Tibial nerve (tissue), 4 donors: Measurements from ENCODE around the gene CXADR.

Source experiments
- CTCF ChIP-seq, 5 experiments: fragments of 200-600 bp in 3 of 5; fragments of 450-650 bp in 2 of 5; sonication (generic) in 3 of 5; IDR thresholded peaks; one replicate each; pipeline ENCODE4 v1.5.1; 2016 to 2019; ENCODE audit warnings: antibody characterized with exemption in 5 of 5, mild to moderate bottlenecking in 3 of 5, moderate library complexity in 2 of 5
- EP300 ChIP-seq, 2 donors: sonication (generic); formaldehyde crosslinking; IDR thresholded peaks; one replicate each; pipeline ENCODE4 v1.6.1; 2017; ENCODE audit warnings: antibody characterized with exemption in 2 of 2, mild to moderate bottlenecking in 1 of 2
- POLR2A ChIP-seq, 2 donors: fragments of 450-650 bp; IDR thresholded peaks; one replicate each; pipeline ENCODE4 v1.6.1; 2017; ENCODE audit warnings: antibody characterized with exemption in 2 of 2, mild to moderate bottlenecking in 2 of 2, moderate library complexity in 2 of 2

- TF ChIP-seq CTCF (IDR thresholded peaks at IDR 0.05) (no peak), POLR2A (IDR thresholded peaks at IDR 0.05) (no peak), EP300 (IDR thresholded peaks at IDR 0.05) (no peak)
These were observed 10.2 kb downstream of the CXADR start for GRCh38 chr21:17523007-17523451.
